B cell (primary cell): ENCODE results near the gene STT3B.

Experiments used
- EZH2 ChIP-seq: IDR thresholded peaks from 2 replicates; pipeline ENCODE4 v1.6.1; 2012; ENCODE audit warnings: borderline replicate concordance, low read depth, mild to moderate bottlenecking, moderate library complexity, low read length; ENCODE audit not compliant: insufficient read depth, poor library complexity, severe bottlenecking
- TF ChIP-seq, protein P1 (sequence below): fragments of 200-600 bp; IDR thresholded peaks from one replicate; pipeline ENCODE4 v1.8.0; 2022; ENCODE audit warnings: antibody characterized with exemption, mild to moderate bottlenecking

DNA sequence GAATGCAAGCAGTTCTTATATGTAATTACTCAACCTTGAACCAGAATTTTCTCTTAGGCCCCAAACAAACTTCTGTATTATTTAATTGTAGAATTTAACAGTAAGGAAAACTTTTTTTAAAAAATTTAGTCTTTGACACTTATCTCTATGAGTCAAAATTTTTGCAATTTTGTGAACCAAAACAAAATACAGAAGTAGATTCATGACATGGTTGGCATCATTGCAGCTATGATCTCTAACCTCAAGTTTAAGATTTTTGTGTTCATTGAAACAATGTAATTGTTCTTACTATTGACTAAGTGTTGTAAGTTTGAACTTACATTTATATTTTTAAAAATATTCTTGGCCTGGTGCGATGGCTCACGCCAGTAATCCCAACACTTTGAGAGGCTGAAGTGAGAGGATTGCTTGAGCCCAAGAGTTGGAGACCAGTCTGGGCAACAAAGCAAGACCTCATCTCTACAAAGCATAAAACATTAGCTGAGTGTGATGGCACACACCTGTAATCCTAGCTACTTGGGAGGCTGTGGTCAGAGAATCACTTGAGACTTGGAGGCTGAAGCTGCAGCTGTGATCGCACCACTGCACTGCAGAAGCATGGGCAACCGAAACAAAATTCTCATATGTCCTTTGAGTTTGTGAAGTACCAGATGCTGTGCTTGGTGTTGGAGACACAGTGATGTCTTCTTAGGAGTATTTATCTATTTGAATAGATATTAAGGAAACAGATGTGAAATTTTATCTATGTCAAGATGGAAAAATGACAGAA, 39.7 kb downstream of the STT3B start:
- TF ChIP-seq, protein P1, sequence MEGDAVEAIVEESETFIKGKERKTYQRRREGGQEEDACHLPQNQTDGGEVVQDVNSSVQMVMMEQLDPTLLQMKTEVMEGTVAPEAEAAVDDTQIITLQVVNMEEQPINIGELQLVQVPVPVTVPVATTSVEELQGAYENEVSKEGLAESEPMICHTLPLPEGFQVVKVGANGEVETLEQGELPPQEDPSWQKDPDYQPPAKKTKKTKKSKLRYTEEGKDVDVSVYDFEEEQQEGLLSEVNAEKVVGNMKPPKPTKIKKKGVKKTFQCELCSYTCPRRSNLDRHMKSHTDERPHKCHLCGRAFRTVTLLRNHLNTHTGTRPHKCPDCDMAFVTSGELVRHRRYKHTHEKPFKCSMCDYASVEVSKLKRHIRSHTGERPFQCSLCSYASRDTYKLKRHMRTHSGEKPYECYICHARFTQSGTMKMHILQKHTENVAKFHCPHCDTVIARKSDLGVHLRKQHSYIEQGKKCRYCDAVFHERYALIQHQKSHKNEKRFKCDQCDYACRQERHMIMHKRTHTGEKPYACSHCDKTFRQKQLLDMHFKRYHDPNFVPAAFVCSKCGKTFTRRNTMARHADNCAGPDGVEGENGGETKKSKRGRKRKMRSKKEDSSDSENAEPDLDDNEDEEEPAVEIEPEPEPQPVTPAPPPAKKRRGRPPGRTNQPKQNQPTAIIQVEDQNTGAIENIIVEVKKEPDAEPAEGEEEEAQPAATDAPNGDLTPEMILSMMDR = no peak
- TF ChIP-seq EZH2 = no peak
